Measurements from ENCODE around the gene CDK5RAP1.

The CDK5RAP1 gene

GRCh38 chr20:33328157-33329137 lies 72.9 kb downstream of the CDK5RAP1 start:
- no peak for DNase-seq

- DNase-seq, result no peak
Observed at GRCh38 chr20:33325350-33325749, 76.0 kb downstream of the CDK5RAP1 start.

- no peak for DNase-seq
Observed at GRCh38 chr20:33323236-33323635, 78.1 kb downstream of the CDK5RAP1 start.

- no peak for DNase-seq
Observed at GRCh38 chr20:33322456-33322855, 78.9 kb downstream of the CDK5RAP1 start.

- DNase-seq, result no peak
Observed at GRCh38 chr20:33320006-33320405, 81.3 kb downstream of the CDK5RAP1 start.

- DNase-seq, result no peak
Observed at GRCh38 chr20:33318096-33318429, 83.3 kb downstream of the CDK5RAP1 start.

- DNase-seq, result no peak
Observed at GRCh38 chr20:33317424-33318095, 83.8 kb downstream of the CDK5RAP1 start.

- DNase-seq, result no peak
Observed at GRCh38 chr20:33316958-33317357, 84.4 kb downstream of the CDK5RAP1 start.

GRCh38 chr20:33316343-33316742 lies 85.0 kb downstream of the CDK5RAP1 start:
- no peak for DNase-seq

- no peak for DNase-seq
Observed at GRCh38 chr20:33313686-33314314, 87.5 kb downstream of the CDK5RAP1 start.

- no peak for DNase-seq
Observed at GRCh38 chr20:33312583-33312982, 88.7 kb downstream of the CDK5RAP1 start.

GRCh38 chr20:33311996-33312395 lies 89.3 kb downstream of the CDK5RAP1 start:
- DNase-seq, result no peak

GRCh38 chr20:33311011-33311410 lies 90.3 kb downstream of the CDK5RAP1 start:
- DNase-seq, result no peak

- no peak for DNase-seq
Observed at GRCh38 chr20:33310327-33310899, 90.9 kb downstream of the CDK5RAP1 start.

- DNase-seq, result no peak
Observed at GRCh38 chr20:33309631-33310030, 91.7 kb downstream of the CDK5RAP1 start.
